Lower leg skin (tissue), 4 donors: Measurements from ENCODE around the gene C9orf43. TPM values are rescaled to one million over a fixed set of nuclear protein-coding genes. Genes with fewer than 3 reads are reported as not detected.

Experiments used
- DNase-seq, 2 donors: peaks; one replicate each; pipeline ENCODE4 v3.0.0-alpha.2; 2019; ENCODE audit warnings: low spot score in 2 of 2
- H3K4me3 ChIP-seq: fragments of 200-600 bp; sonication (generic); 2 replicates; pipeline ENCODE4 v1.5.1; 2017; ENCODE audit warnings: mild to moderate bottlenecking, low read depth; ENCODE audit not compliant: poor library complexity, severe bottlenecking
- POLR2A ChIP-seq, 2 donors: fragments of 450-650 bp; IDR thresholded peaks; one replicate each; pipeline ENCODE4 v1.6.1; 2016 to 2017; ENCODE audit warnings: antibody characterized with exemption in 2 of 2, mild to moderate bottlenecking in 1 of 2, moderate library complexity in 1 of 2
- WGBS, 2 donors: methylation state at CpG; one replicate each; pipeline ENCODE4 v1.1.5; 2018; 5-methylcytosine and 5-hydroxymethylcytosine counted together
- intact Hi-C: fragments of 100-400 bp; cut with DNase I; formaldehyde crosslinking; loops from one replicate; pipeline ENCODE4 v1.15.0; 2023; ENCODE audit warnings: low total_unique reads
- total RNA-seq, 4 donors: library from RNA; depleted of rRNA; stranded (reverse); fragments of >200 nt; gene quantifications; one replicate each; pipeline ENCODE4 v1.1.0, GENCODE V29; 2016
- TF ChIP-seq, protein P1 (sequence below), 3 donors: fragments of 450-650 bp; IDR thresholded peaks; one replicate each; pipeline ENCODE4 v1.5.1; 2016; ENCODE audit warnings: antibody characterized with exemption in 3 of 3, mild to moderate bottlenecking in 3 of 3, moderate library complexity in 2 of 3

The C9orf43 gene
- total RNA-seq, 4 donors from 2014 or later = 0.17 to 0.46 (median 0.37) TPM

DNA sequence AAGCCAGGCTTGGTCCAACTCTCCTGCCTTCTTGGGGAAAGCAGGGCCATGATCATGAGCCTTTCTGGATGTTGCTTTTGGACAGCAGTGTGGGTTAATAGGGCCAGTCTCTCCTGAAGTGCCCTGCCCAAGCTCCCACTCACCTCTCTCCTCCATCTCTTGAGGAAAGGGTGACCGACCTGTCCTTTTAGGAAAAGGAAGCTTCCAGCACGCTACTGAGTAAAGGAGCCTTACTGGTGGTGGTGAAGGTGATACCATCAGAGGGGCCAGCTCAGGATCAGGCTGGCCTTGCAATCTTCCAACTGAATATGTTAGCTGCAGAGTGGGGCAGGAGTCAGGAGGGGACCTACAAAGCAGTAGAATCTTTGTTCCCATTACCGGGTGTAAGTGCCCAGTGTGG, 50.7 kb downstream of the C9orf43 start:
- DNase-seq = no peak
- H3K4me3 ChIP-seq = no peak overlapping the region
- WGBS, 2 donors = 92 to 95% methylated on average over 3 of the region's 3 CpGs
- no peak for TF ChIP-seq POLR2A (IDR thresholded peaks at IDR 0.05)
- TF ChIP-seq, protein P1, sequence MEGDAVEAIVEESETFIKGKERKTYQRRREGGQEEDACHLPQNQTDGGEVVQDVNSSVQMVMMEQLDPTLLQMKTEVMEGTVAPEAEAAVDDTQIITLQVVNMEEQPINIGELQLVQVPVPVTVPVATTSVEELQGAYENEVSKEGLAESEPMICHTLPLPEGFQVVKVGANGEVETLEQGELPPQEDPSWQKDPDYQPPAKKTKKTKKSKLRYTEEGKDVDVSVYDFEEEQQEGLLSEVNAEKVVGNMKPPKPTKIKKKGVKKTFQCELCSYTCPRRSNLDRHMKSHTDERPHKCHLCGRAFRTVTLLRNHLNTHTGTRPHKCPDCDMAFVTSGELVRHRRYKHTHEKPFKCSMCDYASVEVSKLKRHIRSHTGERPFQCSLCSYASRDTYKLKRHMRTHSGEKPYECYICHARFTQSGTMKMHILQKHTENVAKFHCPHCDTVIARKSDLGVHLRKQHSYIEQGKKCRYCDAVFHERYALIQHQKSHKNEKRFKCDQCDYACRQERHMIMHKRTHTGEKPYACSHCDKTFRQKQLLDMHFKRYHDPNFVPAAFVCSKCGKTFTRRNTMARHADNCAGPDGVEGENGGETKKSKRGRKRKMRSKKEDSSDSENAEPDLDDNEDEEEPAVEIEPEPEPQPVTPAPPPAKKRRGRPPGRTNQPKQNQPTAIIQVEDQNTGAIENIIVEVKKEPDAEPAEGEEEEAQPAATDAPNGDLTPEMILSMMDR (IDR thresholded peaks at IDR 0.05) = no peak
- intact Hi-C loops = loop anchor here (5.0 kb wide), 1 partner anchor 206 kb away; no protein-coding TSS in a partner anchor

DNA sequence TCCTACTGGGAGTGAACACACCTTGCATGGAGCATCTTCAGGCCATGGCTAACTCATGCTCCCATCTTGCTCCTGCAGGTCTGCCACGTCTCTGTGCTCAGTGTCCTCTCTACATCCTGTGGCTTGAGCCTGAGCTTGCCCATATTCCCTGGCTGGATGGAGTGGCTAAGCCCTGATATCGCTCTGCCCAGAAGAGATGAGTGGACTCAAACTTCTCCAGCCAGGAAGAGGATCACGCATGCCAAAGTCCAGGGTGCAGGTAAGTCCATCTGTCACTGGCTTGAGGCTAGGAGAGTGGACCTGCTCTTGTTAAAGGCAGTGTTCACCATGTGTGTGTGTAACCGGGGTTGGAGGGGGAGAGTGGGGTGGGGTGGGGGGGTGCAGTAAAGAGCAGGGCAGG, 51.4 kb downstream of the C9orf43 start:
- TF ChIP-seq, protein P1 (IDR thresholded peaks at IDR 0.05) = no peak
- no peak for TF ChIP-seq POLR2A (IDR thresholded peaks at IDR 0.05)
- H3K4me3 ChIP-seq = no peak overlapping the region
- WGBS, 2 donors = 94 to 96% methylated on average over 4 of the region's 4 CpGs
- intact Hi-C loops = loop anchor here (5.0 kb wide), 1 partner anchor 205 kb away; no protein-coding TSS in a partner anchor
- DNase-seq = no peak

DNA sequence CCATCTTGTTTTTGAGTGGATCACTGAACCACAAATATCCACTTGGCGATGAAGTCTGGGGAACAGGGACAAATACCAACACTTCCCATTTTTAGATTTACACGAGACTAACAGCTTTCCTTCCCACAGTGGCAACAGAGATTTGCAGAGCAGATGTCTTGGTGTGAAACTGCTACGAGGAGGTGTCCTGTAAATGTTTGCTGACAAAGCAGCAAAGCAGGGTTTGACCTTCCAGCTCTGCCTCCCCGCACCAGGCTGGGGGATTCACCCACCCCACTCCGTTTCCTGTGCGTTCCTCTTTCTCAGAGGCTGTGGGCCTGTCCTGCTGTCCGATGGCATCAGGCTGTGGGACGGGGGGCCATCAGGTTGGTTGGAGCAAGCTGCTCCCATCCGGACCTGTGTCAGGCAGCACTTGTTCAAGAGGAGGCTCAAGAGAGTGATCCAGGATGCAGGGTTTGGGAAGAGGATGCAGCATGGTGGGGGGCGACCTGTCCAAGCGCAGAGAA, 52.3 kb downstream of the C9orf43 start:
- WGBS, 2 donors = 78 to 84% methylated on average over 11 of the region's 11 CpGs
- TF ChIP-seq POLR2A (IDR thresholded peaks at IDR 0.05) = no peak
- TF ChIP-seq, protein P1 (IDR thresholded peaks at IDR 0.05) = no peak
- DNase-seq = no peak
- intact Hi-C loops = loop anchor here (5.0 kb wide), 1 partner anchor 204 kb away; no protein-coding TSS in a partner anchor
- H3K4me3 ChIP-seq = no peak overlapping the region

DNA sequence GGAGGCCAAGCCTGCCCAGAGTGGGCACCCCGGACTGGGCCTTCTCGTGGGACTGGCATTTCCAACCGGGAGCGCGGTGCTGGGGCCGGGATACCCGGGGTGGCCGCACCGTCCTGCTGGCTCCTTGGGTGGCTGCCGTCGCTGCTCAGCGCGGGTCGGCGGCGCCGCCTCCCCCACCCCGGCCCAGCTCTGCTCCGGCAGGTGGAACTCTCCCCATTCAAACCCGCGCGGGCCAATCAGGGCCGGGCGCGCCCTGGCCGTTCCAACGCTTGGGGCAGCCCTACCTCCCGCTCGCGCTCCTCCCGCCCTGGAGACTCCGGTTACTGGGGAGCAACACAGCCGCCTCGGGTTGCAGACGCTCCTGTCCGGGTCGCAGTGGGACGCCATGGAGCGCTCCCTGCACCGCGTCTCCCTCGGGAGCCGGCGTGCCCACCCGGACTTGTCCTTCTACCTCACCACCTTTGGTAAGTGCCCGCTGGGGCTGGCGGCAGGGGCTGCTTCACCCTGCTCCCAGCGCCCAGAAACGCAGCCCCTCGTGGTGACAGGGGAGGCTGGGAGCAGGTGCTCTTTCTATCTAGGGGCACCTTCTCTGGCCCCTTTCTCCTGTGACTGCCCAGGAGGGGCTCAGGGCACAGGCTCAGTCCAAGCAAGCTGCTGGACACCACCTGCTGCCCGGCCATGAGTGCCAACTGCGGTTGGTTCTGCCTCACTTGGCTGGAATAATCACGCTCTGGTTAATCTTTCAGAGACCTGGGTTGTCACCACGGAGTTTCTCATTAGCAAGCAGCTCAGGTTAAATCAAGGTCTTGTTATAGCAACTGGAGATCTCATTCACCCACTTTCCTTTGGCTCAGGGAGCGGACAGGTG, 53.1 kb downstream of the C9orf43 start, which contains the start of gene RGS3:
RGS3 (plus strand) TSS at position 310 of the 868 bp plus-strand sequence; CDS start at position 386, 76 bp downstream.
- TF ChIP-seq POLR2A (IDR thresholded peaks at IDR 0.05) = no peak
- TF ChIP-seq, protein P1 (IDR thresholded peaks at IDR 0.05) = no peak
- 37 to 46% methylated on average over 27 to 55 of the region's 55 CpGs for WGBS, 2 donors
- no peak within 1 kb of the TSS for H3K4me3 ChIP-seq
- intact Hi-C loops = loop anchor here (5.0 kb wide), 1 partner anchor 204 kb away; no protein-coding TSS in a partner anchor
- no peak for DNase-seq

DNA sequence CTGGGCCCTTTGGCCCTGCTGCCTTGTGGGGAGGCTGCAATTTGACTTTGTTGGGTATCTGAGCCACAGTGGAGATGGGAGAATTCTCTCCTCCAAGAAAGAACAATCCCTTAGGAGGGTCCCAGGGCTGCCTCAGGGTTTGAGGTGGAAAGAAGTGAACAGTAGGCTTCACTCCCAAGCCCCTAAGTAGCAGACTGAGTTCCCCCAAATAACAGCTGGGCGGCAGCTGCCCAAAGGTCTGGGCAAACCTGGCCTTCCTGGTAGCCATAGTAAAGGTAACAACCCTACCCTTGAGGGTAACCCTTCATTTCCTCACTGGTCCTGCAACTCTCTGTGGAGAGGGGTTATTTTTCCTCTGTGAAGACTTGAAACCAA, 53.7 kb downstream of the C9orf43 start:
- no peak overlapping the region for H3K4me3 ChIP-seq
- no peak for DNase-seq
- intact Hi-C loops = loop anchor here (5.0 kb wide), 1 partner anchor 203 kb away; no protein-coding TSS in a partner anchor
- WGBS, 2 donors = 100% methylated on average over 1 of the region's 1 CpG
- TF ChIP-seq, protein P1 (IDR thresholded peaks at IDR 0.05) = no peak
- TF ChIP-seq POLR2A (IDR thresholded peaks at IDR 0.05) = no peak
